ENCODE measurements around the gene IL36G. TPM values are rescaled to one million over a fixed set of nuclear protein-coding genes. Genes with fewer than 3 reads are reported as not detected.

IL36G gene
- total and polyA plus RNA-seq, 2 of the 13 experiments (the other 11 are each of a cell fraction or from before 2014, with no cell fraction given) = not detected

GRCh38 chr2:112989611-112990010 is 11.8 kb downstream of the IL36G start (continued):
- TF ChIP-seq ZNF710 (CRISPR knock-in tag; IDR thresholded peaks at IDR 0.05; ENCODE audit: borderline replicate concordance) = no peak
- TF ChIP-seq ZNF609 (CRISPR knock-in tag; IDR thresholded peaks at IDR 0.05; ENCODE audit: borderline replicate concordance) = no peak
- no peak for TF ChIP-seq HOMEZ (CRISPR knock-in tag; IDR thresholded peaks at IDR 0.05; ENCODE audit: low read depth)
- no peak for TF ChIP-seq SAFB2 (CRISPR knock-in tag; IDR thresholded peaks at IDR 0.05; ENCODE audit: borderline replicate concordance, low read depth)
- no peak for TF ChIP-seq ZNF598 (CRISPR knock-in tag; IDR thresholded peaks at IDR 0.05; ENCODE audit: borderline replicate concordance)
- TF ChIP-seq KLF15 (CRISPR knock-in tag; IDR thresholded peaks at IDR 0.05; ENCODE audit: borderline replicate concordance) = no peak
- no peak for TF ChIP-seq AHR (CRISPR knock-in tag; IDR thresholded peaks at IDR 0.05)
- TF ChIP-seq HNF4A (CRISPR knock-in tag; IDR thresholded peaks at IDR 0.05) = no peak

All from HepG2 (cell line).